Measurements from ENCODE around the gene BCR. TPM values are rescaled to one million over a fixed set of nuclear protein-coding genes. Genes with fewer than 3 reads are reported as not detected.
A peak's percentile ranks its signal among the peaks of the same experiment; 100 is the strongest.

BCR gene
- total RNA-seq, 1 experiment from 2014 or later = 77.0 TPM

GRCh38 chr22:23263651-23264555 lies 83.6 kb downstream of the BCR start:
- no peak overlapping the region for H3T11ph ChIP-seq (ENCODE audit: low read length)
- peak overlapping the region in 2 of 3 experiments; percentile 11 to 64; a peak in 2 of 7 replicates for H3K27ac Mint-ChIP-seq

More at GRCh38 chr22:23263651-23264555, 83.6 kb downstream of the BCR start:
- TF ChIP-seq CTCF (conservative IDR thresholded peaks at IDR 0.05) = no peak
- H3K79me2 ChIP-seq (ENCODE audit: insufficient read depth, low read length) = no peaks in the 10 kb centered on the region; the same call in 1 of the 2 replicates
- H3K4me1 ChIP-seq (ENCODE audit: insufficient read depth, low read length) = no peaks in the 10 kb centered on the region; the same call in 1 of the 2 replicates
- no peak overlapping the region for H3K14ac ChIP-seq (ENCODE audit: insufficient read depth, low read length)
- H2BK120ac ChIP-seq (ENCODE audit: low read depth, low read length, poor library complexity, severe bottlenecking) = no peak overlapping the region
- H4K8ac ChIP-seq (replicated peaks; ENCODE audit: insufficient read length, low read depth, low read length) = no peak overlapping the region
- Mint-ChIP-seq H3K4me1 (peaks cover 33 to 52% of the 10 kb centered on the region in 2 experiments), H3K36me3 (ENCODE audit: insufficient read depth in 1 of 3, low read depth in 3 of 3) (peaks cover 27 to 70% (median 42%) of the 10 kb centered on the region in 3 experiments; a peak in 6 of 7 replicates), H3K4me3 (no peak overlapping the region), H3K27me3 (ENCODE audit: low read depth) (no peaks in the 10 kb centered on the region), H3K9me3 (no peaks in the 10 kb centered on the region)
- no peak overlapping the region for H3K56ac ChIP-seq (ENCODE audit: insufficient read length, low read depth, low read length)
- H2BK5ac ChIP-seq (ENCODE audit: insufficient read length, low read length) = no peak overlapping the region
- no peak overlapping the region for H2BK20ac ChIP-seq (ENCODE audit: low read depth, low read length, poor library complexity, severe bottlenecking)
- no peak overlapping the region for H3K9ac ChIP-seq (ENCODE audit: extremely low read depth, insufficient read length, low read length)
- H2AK5ac ChIP-seq (ENCODE audit: insufficient read length, low read length) = no peak overlapping the region
- H4K20me1 ChIP-seq (ENCODE audit: control insufficient read depth, insufficient read depth, insufficient read length) = no peaks in the 10 kb centered on the region
- H2AFZ ChIP-seq (ENCODE audit: low read length) = no peak overlapping the region
- H3K23me2 ChIP-seq (ENCODE audit: insufficient read length, low read depth, low read length, poor library complexity, severe bottlenecking) = no peaks in the 10 kb centered on the region
- H3K9me3 ChIP-seq (ENCODE audit: control insufficient read depth, low read depth, low read length) = no peaks in the 10 kb centered on the region
- no peak overlapping the region for H4K5ac ChIP-seq (ENCODE audit: insufficient read length, low read depth, low read length)
- no peak for DNase-seq
- no peak overlapping the region for H3K23ac ChIP-seq (ENCODE audit: insufficient read length, low read depth, low read length)
- H3K18ac ChIP-seq (ENCODE audit: insufficient read length, low read depth, low read length) = no peak overlapping the region
- H3K27ac ChIP-seq (ENCODE audit: insufficient read length, low read depth, low read length) = no peak overlapping the region
- H3K4me2 ChIP-seq (ENCODE audit: insufficient read depth, insufficient read length, low read length) = no peak overlapping the region
- H2BK15ac ChIP-seq (ENCODE audit: low read depth, low read length) = no peak overlapping the region
- H3K4ac ChIP-seq (ENCODE audit: low read depth, low read length) = no peak overlapping the region
- H3K27me3 ChIP-seq (ENCODE audit: insufficient read depth, low read length) = no peaks in the 10 kb centered on the region
- H4K91ac ChIP-seq (ENCODE audit: insufficient read length, low read depth, low read length) = no peak overlapping the region
- H2BK12ac ChIP-seq (ENCODE audit: insufficient read length, low read depth, low read length) = no peak overlapping the region
- no peaks in the 10 kb centered on the region for H3K79me1 ChIP-seq (ENCODE audit: insufficient read depth, low read depth, low read length, poor library complexity, severe bottlenecking)
- WGBS (ENCODE audit: extremely low coverage, insufficient read length, low lambda C conversion rate) = no CpG with 5 or more reads among the region's 20 CpGs
